ENCODE measurements around the gene SEL1L2. TPM values are rescaled to one million over a fixed set of nuclear protein-coding genes. Genes with fewer than 3 reads are reported as not detected.

SEL1L2 gene
- total RNA-seq, 1 donor from 2014 or later = not detected

DNA sequence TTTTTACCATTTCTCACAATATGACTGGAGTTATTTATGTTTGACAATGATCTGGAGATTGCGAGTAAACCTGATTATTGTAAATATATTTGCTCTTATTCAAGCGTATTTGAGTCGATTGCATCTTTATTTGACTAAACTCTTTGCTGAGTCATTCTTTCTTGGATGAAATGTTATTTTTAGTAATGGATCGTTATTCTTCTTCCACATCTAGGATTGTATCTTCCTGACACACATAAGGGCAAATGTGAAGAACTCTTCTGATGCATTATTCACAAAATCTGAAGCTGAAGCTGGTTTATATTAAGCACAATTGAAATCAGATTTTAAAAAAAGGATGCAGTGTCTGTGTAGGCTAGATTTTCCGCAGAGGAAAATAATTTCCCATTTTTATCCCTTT lies 68.2 kb downstream of the SEL1L2 start:
- H3K4me3 Mint-ChIP-seq (ENCODE audit: unreplicated experiment) = no peak overlapping the region
- no peaks in the 10 kb centered on the region for H3K36me3 Mint-ChIP-seq (ENCODE audit: low read depth, unreplicated experiment)
- no peaks in the 10 kb centered on the region for H3K4me1 Mint-ChIP-seq (ENCODE audit: unreplicated experiment)
- no peaks in the 10 kb centered on the region for H3K27me3 Mint-ChIP-seq (ENCODE audit: unreplicated experiment)
- DNase-seq (ENCODE audit: low spot score) = no peak
- TF ChIP-seq, protein P1, sequence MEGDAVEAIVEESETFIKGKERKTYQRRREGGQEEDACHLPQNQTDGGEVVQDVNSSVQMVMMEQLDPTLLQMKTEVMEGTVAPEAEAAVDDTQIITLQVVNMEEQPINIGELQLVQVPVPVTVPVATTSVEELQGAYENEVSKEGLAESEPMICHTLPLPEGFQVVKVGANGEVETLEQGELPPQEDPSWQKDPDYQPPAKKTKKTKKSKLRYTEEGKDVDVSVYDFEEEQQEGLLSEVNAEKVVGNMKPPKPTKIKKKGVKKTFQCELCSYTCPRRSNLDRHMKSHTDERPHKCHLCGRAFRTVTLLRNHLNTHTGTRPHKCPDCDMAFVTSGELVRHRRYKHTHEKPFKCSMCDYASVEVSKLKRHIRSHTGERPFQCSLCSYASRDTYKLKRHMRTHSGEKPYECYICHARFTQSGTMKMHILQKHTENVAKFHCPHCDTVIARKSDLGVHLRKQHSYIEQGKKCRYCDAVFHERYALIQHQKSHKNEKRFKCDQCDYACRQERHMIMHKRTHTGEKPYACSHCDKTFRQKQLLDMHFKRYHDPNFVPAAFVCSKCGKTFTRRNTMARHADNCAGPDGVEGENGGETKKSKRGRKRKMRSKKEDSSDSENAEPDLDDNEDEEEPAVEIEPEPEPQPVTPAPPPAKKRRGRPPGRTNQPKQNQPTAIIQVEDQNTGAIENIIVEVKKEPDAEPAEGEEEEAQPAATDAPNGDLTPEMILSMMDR (IDR thresholded peaks at IDR 0.05; ENCODE audit: unreplicated experiment) = no peak
- H3K9me3 Mint-ChIP-seq (ENCODE audit: unreplicated experiment) = no peaks in the 10 kb centered on the region
- no peak overlapping the region for H3K27ac Mint-ChIP-seq (ENCODE audit: unreplicated experiment)

DNA sequence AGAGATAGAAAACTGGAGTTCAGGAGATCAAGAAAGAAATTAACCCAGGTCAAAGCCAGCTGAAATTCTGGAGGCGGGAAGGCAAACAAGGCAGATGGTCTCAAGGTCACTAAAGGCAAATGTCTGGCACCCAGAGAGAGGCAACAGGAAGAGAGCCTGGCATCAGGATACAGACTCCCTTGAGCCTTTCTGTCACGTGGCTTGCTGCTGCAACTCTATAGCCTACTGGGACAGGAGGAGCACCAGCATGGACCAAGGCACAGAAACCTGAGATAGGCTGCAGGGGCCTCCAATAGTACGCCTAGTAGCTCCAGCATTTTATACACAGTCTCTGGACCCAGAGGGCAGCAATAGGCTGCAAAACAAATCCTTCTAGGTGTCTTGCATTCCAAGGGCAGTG lies 75.1 kb downstream of the SEL1L2 start:
- peaks cover 2% of the 10 kb centered on the region for H3K27me3 Mint-ChIP-seq (ENCODE audit: unreplicated experiment)
- TF ChIP-seq, protein P1 (IDR thresholded peaks at IDR 0.05; ENCODE audit: unreplicated experiment) = no peak
- no peaks in the 10 kb centered on the region for H3K36me3 Mint-ChIP-seq (ENCODE audit: low read depth, unreplicated experiment)
- no peaks in the 10 kb centered on the region for H3K4me1 Mint-ChIP-seq (ENCODE audit: unreplicated experiment)
- H3K27ac Mint-ChIP-seq (ENCODE audit: unreplicated experiment) = no peak overlapping the region
- DNase-seq (ENCODE audit: low spot score) = no peak
- no peaks in the 10 kb centered on the region for H3K9me3 Mint-ChIP-seq (ENCODE audit: unreplicated experiment)
- no peak overlapping the region for H3K4me3 Mint-ChIP-seq (ENCODE audit: unreplicated experiment)

DNA sequence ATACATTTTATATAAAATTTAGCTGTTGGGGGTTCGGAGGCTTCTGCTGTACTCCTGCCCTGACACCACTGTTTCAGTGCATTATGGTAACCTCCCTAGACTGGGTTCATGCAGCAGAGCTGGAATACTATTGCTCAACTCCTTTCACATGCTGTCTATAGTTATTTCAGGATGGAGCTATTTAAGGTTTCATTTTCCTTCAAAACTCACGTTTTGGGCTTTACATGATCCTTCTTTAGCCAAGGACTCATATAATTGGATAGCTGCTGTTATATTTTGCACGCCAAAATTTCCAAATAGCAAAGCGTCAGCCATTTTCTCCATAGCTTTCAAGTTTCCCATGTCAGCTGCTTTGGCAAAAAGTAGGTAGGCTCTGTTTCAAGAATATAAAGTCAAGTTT lies 76.8 kb downstream of the SEL1L2 start:
- Mint-ChIP-seq H3K9me3 (ENCODE audit: unreplicated experiment) (no peaks in the 10 kb centered on the region), H3K27me3 (ENCODE audit: unreplicated experiment) (peaks cover 2% of the 10 kb centered on the region), H3K4me3 (ENCODE audit: unreplicated experiment) (no peak overlapping the region), H3K27ac (ENCODE audit: unreplicated experiment) (no peak overlapping the region), H3K36me3 (ENCODE audit: low read depth, unreplicated experiment) (no peaks in the 10 kb centered on the region), H3K4me1 (ENCODE audit: unreplicated experiment) (no peaks in the 10 kb centered on the region)
- TF ChIP-seq, protein P1 (IDR thresholded peaks at IDR 0.05; ENCODE audit: unreplicated experiment) = no peak
- DNase-seq (ENCODE audit: low spot score) = no peak

DNA sequence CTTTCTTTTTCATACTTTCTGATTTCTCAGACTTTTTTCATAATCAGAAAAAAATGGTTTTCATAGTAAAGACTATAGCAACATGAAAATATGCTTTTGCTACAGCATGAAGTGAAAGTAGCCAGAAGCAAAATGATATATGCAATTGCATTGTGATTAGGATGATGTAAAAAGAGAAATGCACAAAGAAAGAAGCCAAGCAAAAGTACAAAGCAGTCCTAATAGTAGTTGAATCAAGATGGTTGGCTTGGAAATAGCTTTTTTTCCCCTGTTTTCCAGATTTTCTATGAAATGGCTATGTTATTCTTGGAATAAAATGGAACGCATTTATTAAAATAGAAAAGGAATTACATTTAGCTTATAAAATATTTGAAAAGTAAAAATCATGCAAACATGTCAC lies 77.3 kb downstream of the SEL1L2 start:
- TF ChIP-seq, protein P1 (IDR thresholded peaks at IDR 0.05; ENCODE audit: unreplicated experiment) = no peak
- H3K36me3 Mint-ChIP-seq (ENCODE audit: low read depth, unreplicated experiment) = no peaks in the 10 kb centered on the region
- no peaks in the 10 kb centered on the region for H3K4me1 Mint-ChIP-seq (ENCODE audit: unreplicated experiment)
- no peaks in the 10 kb centered on the region for H3K9me3 Mint-ChIP-seq (ENCODE audit: unreplicated experiment)
- no peak overlapping the region for H3K27ac Mint-ChIP-seq (ENCODE audit: unreplicated experiment)
- H3K27me3 Mint-ChIP-seq (ENCODE audit: unreplicated experiment) = peaks cover 2% of the 10 kb centered on the region
- no peak for DNase-seq (ENCODE audit: low spot score)
- no peak overlapping the region for H3K4me3 Mint-ChIP-seq (ENCODE audit: unreplicated experiment)

DNA sequence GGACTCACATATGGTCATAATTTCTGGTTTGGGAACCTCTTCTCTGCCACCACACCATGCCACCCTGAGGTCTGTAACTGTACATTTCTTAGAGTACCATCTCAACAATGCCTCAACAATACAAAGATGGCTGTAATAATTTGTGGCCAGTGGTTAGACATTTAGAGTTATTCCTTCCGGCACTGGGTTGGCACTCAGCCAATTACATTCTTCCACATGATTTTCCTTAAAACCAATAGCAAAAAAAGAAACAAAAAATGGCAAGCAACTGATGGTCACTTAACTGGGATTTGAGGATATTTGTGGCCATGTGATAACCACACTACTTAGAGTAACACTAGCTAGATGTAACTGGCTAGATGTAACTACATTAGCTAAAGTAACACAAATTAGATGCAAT lies 79.9 kb downstream of the SEL1L2 start:
- DNase-seq (ENCODE audit: low spot score) = no peak
- H3K36me3 Mint-ChIP-seq (ENCODE audit: low read depth, unreplicated experiment) = no peaks in the 10 kb centered on the region
- no peaks in the 10 kb centered on the region for H3K4me1 Mint-ChIP-seq (ENCODE audit: unreplicated experiment)
- H3K9me3 Mint-ChIP-seq (ENCODE audit: unreplicated experiment) = no peaks in the 10 kb centered on the region
- no peaks in the 10 kb centered on the region for H3K27me3 Mint-ChIP-seq (ENCODE audit: unreplicated experiment)
- TF ChIP-seq, protein P1 (IDR thresholded peaks at IDR 0.05; ENCODE audit: unreplicated experiment) = no peak
- H3K4me3 Mint-ChIP-seq (ENCODE audit: unreplicated experiment) = no peak overlapping the region
- no peak overlapping the region for H3K27ac Mint-ChIP-seq (ENCODE audit: unreplicated experiment)
